Cortex of kidney (tissue), 1 donor: ENCODE results near the gene ZRANB1.

Experiments used
- DNase-seq: peaks from one replicate; lab custom pipeline; 2025; lab: John Stamatoyannopoulos, UW

ZRANB1 gene

GRCh38 chr10:125005312-125006187, 63.6 kb downstream of the ZRANB1 start:
- DNase-seq: no peak

GRCh38 chr10:125006188-125006680, 64.3 kb downstream of the ZRANB1 start:
- DNase-seq: no peak

GRCh38 chr10:125006921-125007426, 65.1 kb downstream of the ZRANB1 start:
- DNase-seq: no peak

GRCh38 chr10:125007436-125007835, 65.5 kb downstream of the ZRANB1 start:
- no peak for DNase-seq

GRCh38 chr10:125008689-125009638, 67.0 kb downstream of the ZRANB1 start:
- no peak for DNase-seq

- DNase-seq: no peak
Observed at GRCh38 chr10:125009661-125010161, 67.8 kb downstream of the ZRANB1 start.

GRCh38 chr10:125010362-125010761, 68.4 kb downstream of the ZRANB1 start:
- DNase-seq: no peak

- DNase-seq: no peak
Observed at GRCh38 chr10:125011171-125011925, 69.4 kb downstream of the ZRANB1 start.

GRCh38 chr10:125011926-125012705, 70.2 kb downstream of the ZRANB1 start:
- DNase-seq: no peak

- no peak for DNase-seq
Observed at GRCh38 chr10:125012851-125013528, 71.1 kb downstream of the ZRANB1 start.

- no peak for DNase-seq
Observed at GRCh38 chr10:125013529-125013872, 71.6 kb downstream of the ZRANB1 start.

- DNase-seq: no peak
Observed at GRCh38 chr10:125014086-125014830, 72.3 kb downstream of the ZRANB1 start.

GRCh38 chr10:125014836-125015355, 73.0 kb downstream of the ZRANB1 start:
- no peak for DNase-seq

- DNase-seq: no peak
Observed at GRCh38 chr10:125015356-125015944, 73.5 kb downstream of the ZRANB1 start.

- no peak for DNase-seq
Observed at GRCh38 chr10:125016123-125016522, 74.2 kb downstream of the ZRANB1 start.

- DNase-seq: no peak
Observed at GRCh38 chr10:125016611-125017202, 74.8 kb downstream of the ZRANB1 start.

GRCh38 chr10:125017547-125018298, 75.8 kb downstream of the ZRANB1 start:
- DNase-seq: no peak
